GM10248 (cell line): ENCODE measurements around the gene CTCFL.

Experiments used
- CTCF ChIA-PET: fragments of 300-600 bp; sonication (Branson Sonifier 250); formaldehyde crosslinking; extraction: SDS; loops from one replicate; lab custom pipeline; 2021; ENCODE audit warnings: antibody characterized with exemption; lab: Yijun Ruan, JAX
- POLR2A ChIA-PET: fragments of 350-650 bp; sonication (Branson Sonifier 250); formaldehyde crosslinking; extraction: SDS; loops from one replicate; lab custom pipeline; 2020; ENCODE audit warnings: antibody characterized with exemption; lab: Yijun Ruan, JAX
- DNase-seq: peaks from one replicate; pipeline ENCODE4 v3.0.0; 2012; ENCODE audit errors: extremely low spot score
- TF ChIP-seq, protein P1 (sequence below): IDR thresholded peaks from 2 replicates; pipeline ENCODE4 v1.5.1; 2012; ENCODE audit warnings: mild to moderate bottlenecking, low read depth; ENCODE audit errors: extremely low read depth, missing control alignments, control extremely low read depth

CTCFL gene

DNA sequence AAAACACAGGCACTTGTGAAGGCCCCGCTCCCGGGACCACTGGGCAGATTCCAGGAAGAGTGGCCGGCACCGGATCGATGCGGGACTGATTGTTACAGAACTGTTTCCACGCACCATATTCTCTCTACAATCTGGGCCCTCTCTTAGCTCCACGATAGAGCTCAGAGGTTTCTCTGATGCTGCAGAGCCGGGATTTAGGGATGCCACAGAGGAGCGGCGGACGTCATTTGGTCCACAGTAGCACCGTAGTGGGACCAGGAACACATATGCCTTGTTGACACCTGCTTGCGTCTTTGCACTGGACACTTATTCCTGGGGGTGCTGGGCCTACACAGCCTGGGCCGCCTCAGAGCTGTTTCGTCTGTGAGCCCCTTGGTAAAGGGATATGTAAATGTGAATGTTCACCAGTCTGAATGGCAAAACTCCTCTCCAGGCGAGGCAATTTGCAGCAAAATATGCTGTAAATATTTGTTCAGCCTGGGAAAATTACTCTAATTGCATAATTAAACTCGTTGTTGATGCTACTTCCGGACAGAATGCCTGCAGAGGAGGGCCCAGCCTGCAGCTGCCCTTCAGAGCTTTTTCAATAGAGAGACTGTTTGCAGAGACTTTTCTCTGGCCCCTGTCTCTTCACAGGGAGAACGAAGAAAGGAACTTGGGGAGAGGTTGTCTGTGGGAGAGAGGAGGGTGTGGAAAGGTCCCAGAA, 45.4 kb upstream of the CTCFL start:
- TF ChIP-seq, protein P1, sequence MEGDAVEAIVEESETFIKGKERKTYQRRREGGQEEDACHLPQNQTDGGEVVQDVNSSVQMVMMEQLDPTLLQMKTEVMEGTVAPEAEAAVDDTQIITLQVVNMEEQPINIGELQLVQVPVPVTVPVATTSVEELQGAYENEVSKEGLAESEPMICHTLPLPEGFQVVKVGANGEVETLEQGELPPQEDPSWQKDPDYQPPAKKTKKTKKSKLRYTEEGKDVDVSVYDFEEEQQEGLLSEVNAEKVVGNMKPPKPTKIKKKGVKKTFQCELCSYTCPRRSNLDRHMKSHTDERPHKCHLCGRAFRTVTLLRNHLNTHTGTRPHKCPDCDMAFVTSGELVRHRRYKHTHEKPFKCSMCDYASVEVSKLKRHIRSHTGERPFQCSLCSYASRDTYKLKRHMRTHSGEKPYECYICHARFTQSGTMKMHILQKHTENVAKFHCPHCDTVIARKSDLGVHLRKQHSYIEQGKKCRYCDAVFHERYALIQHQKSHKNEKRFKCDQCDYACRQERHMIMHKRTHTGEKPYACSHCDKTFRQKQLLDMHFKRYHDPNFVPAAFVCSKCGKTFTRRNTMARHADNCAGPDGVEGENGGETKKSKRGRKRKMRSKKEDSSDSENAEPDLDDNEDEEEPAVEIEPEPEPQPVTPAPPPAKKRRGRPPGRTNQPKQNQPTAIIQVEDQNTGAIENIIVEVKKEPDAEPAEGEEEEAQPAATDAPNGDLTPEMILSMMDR: no peak
- ChIA-PET POLR2A (no interaction called here), CTCF (no interaction called here)
- no peak for DNase-seq

DNA sequence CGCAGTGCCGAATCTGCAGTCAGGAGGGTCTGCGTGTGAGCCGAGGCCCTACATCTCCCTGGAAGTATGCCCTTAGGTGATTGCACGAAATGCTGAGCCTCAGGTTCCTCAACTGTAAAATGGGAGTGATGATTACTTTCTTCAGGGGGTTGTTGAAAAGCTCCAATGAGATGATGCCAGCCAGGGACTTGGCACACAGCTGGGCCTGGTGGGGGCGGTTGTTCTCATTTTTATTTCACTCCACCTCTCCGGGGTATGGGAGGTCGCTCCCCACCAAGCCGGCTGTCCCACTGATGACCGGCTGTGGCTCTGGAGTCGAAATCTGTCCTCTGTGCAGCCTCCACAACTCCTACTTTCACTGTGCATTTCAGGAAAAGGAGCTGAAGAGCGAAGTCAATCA, 44.0 kb upstream of the CTCFL start:
- ChIA-PET CTCF (no interaction called here), POLR2A (no interaction called here)
- TF ChIP-seq, protein P1: no peak
- no peak for DNase-seq

DNA sequence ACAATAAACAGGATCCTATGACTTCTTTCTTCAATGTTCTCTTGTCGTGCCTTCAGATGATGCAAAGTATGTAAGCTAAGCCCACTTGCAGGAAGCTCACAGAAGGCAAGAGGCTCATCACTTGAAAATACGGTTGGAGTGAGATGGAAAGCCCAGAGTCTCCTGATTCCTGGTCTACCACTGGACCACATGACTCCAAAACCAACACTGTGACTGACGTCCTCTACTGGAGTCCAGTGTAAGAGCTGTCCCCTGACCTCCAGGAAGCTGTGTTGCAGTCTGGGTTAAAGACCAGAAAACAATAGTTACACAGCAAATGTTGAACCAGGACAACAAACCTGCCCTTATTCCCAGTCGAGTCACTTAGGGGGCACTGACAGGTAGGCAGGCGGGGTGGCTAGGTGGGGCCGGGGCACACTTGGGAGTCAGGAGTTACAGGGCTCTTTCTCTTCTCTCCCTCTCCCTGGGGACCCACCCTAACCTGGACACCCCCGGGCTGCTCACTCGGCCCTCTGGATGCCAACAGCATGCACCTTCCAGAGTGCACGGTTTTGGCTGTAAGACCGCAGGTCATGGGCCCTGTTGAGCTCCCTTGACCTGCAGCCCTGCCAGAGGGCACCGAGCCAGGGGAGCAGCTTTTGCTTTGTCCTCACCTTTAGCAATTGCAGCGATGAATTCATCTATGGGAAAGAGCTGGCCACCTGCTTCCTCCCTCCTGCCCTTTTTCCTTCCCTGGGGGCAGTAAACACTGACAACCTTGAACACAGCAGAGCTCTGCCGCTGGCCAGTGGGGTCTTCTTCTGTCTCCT, 43.4 kb upstream of the CTCFL start:
- TF ChIP-seq, protein P1: no peak
- ChIA-PET CTCF (interaction anchor here (1.2 kb wide), 1 partner anchor 641 kb away, joined by 3 read pairs; no protein-coding TSS in a partner anchor), POLR2A (no interaction called here)
- DNase-seq: no peak

DNA sequence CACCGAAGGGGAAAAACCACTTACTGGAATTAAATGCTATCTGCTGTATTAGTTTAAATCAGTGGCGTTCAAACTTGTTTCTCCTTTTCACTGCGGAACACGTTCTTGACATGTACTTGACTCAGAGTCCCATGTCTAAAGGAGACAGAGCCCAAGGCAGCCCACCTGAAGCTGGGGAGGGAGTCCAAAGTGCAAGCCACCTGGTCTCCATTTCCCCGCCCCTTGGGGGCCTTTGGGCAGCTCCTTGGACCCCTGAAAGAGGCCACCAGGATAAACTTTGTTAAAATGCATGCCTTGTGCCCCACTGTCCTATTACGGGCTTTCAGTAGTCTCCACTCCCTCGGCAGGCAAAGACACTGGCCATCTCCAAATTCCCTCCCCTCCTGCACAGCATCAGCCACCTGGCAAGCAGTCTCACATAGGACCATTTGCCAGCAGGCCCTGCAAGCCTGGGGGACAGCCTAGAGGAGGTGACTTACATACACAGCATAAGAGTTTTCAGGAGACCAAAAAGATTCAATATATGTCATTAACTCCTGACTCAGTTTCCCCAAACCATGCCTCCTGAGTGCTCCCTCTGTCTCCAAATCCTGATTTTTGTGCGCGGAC, 42.6 kb upstream of the CTCFL start:
- ChIA-PET CTCF (interaction anchor here (0.9 to 1.2 kb wide), 2 partner anchors 14 to 641 kb away, joined by 3 read pairs; no protein-coding TSS in a partner anchor), POLR2A (no interaction called here)
- no peak for DNase-seq
- TF ChIP-seq, protein P1: no peak

DNA sequence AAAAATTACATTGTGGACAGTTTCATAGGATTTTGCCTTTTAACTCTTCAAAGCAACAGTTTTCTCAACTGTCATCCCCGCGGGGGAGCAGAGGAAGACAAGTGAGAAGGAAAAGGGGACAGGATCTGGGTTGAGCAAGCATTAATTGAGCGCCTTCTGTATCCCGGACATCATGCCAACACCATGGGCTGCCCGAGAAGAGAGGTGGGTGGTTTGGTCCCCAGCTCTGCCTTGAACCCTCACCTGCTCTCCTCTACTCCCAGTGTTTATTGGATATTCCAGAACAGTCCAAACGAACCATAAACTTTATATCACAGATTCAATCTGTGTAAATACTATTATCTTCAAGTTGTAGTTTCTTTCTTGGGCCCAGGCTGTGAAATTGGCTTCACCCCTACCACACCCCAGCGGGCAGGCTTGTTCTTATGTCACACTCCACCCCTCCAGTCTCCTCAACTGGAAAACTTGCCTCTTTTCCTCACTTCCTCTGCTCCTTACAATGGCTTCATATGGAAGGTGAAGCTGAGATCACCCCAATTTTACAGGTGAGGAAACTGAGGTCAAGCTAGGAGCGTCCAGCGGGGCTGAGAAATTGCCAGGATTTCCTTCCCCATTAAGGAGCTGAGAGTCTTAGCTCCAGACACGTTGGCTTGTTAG, 42.0 kb upstream of the CTCFL start:
- ChIA-PET POLR2A (no interaction called here), CTCF (interaction anchor here (0.9 to 1.2 kb wide), 2 partner anchors 14 to 642 kb away, joined by 3 read pairs; no protein-coding TSS in a partner anchor)
- DNase-seq: no peak
- TF ChIP-seq, protein P1: no peak

DNA sequence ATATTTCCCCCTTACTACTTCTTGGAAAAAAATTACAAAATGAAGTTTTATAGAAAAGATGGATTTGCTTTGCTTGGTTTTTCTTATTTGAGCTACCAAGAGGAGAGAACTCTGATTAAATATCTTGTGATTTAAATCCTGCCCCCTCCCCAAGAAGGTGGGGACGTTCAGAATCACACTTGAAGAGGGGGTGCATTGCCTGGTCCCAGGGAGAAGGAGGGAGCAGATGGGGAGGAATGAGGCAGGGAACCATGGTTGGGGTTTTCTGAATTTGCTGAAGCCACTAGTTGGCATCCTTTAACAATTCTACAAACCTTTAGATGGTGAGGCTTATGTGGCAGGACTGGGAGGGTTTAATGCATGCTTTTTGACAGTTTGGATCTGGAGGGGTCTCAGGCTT, 41.5 kb upstream of the CTCFL start:
- CTCF ChIA-PET: interaction anchor here (1.0 kb wide), 1 partner anchor 28 kb away, joined by 3 read pairs; no protein-coding TSS in a partner anchor
- TF ChIP-seq, protein P1: no peak
- no peak for DNase-seq
- POLR2A ChIA-PET: no interaction called here
